HCT116 (cell line): ENCODE data around the gene WNK4. TPM values are rescaled to one million over a fixed set of nuclear protein-coding genes. Genes with fewer than 3 reads are reported as not detected.
A peak's percentile ranks its signal among the peaks of the same experiment; 100 is the strongest.

Experiments used
- ATAC-seq: fragments of 200-7000 bp; cut with Tn5 transposase; 2 replicates; pipeline ENCODE4 v1.9.1; 2020; ENCODE audit warnings: mild to moderate bottlenecking, moderate library complexity
- BruUV-seq: library from RNA; stranded (reverse); fragments of 400-500 nt; replicated peaks from 2 replicates; lab custom pipeline; 2021; lab: Mats Ljungman, UMichigan
- CTCF ChIA-PET: fragments of 300-600 bp; sonication (Branson Sonifier 250); formaldehyde crosslinking; loops from one replicate; lab custom pipeline; 2021; ENCODE audit warnings: antibody characterized with exemption; lab: Charles Lee
- POLR2A ChIA-PET: fragments of 300-600, 350-600 bp; sonication (Branson Sonifier 250); formaldehyde crosslinking; loops from one replicate; lab custom pipeline; 2021; ENCODE audit warnings: antibody characterized with exemption; lab: Charles Lee
- RAD21 ChIA-PET, 2 experiments: fragments of 300-600 bp; sonication (Branson Sonifier 250); formaldehyde crosslinking; loops; one replicate each; lab custom pipeline; 2023; ENCODE audit warnings: low total read pairs in 2 of 2; ENCODE audit not compliant: uncharacterized antibody in 2 of 2, unreplicated experiment in 2 of 2, low non-redundant PET in 1 of 2; lab: Charles Lee
- DNase-seq: peaks from one replicate; pipeline ENCODE4 v3.0.0-alpha.2; 2010; ENCODE audit warnings: low read depth, low spot score
- H2AFZ ChIP-seq: fragments of 200-600 bp; shearing (Covaris generic), sonication (generic); 2 replicates; pipeline ENCODE4 v1.6.1; 2017; ENCODE audit warnings: low read depth, mixed run types, mixed read lengths, antibody characterized with exemption, low read length; ENCODE audit not compliant: poor library complexity, severe bottlenecking
- H3K27ac ChIP-seq: 2 replicates; pipeline ENCODE4 v1.5.1; 2012; ENCODE audit warnings: low read depth, low read length
- H3K27me3 ChIP-seq: fragments of 200-600 bp; sonication (generic); 2 replicates; pipeline ENCODE4 v1.6.1; 2016; ENCODE audit warnings: mixed run types, low read length, mixed read lengths; ENCODE audit not compliant: insufficient read depth
- H3K36me3 ChIP-seq, 2 experiments: fragments of 200-500 bp in 1 of 2; fragments of 200-600 bp in 1 of 2; sonication (Bioruptor generic) in 1 of 2; sonication (generic) in 1 of 2; 2 replicates each; pipeline versions ENCODE4 v1.5.1 to v1.6.1; 2014 to 2016; ENCODE audit warnings: low read length in 2 of 2, inconsistent platforms in 1 of 2, mixed read lengths in 1 of 2, mixed run types in 1 of 2; ENCODE audit not compliant: insufficient read depth in 2 of 2, control insufficient read depth in 1 of 2
- H3K4me1 ChIP-seq, 2 experiments: fragments of 200-600 bp in 1 of 2; sonication (generic) in 1 of 2; 2 replicates each; pipeline versions ENCODE4 v1.5.1 to v1.6.1; 2012 to 2017; ENCODE audit warnings: low read length in 2 of 2, inconsistent platforms in 1 of 2, mild to moderate bottlenecking in 1 of 2, mixed read lengths in 1 of 2, mixed run types in 1 of 2, moderate library complexity in 1 of 2; ENCODE audit not compliant: insufficient read depth in 2 of 2, control insufficient read depth in 1 of 2
- H3K4me2 ChIP-seq: fragments of 200-600 bp; sonication (generic); 2 replicates; pipeline ENCODE4 v1.6.1; 2017; ENCODE audit warnings: mixed run types, low read length, mixed read lengths
- H3K4me3 ChIP-seq, 2 experiments: fragments of 200-600 bp in 1 of 2; sonication (generic) in 1 of 2; replicated peaks in 1 of 2; 2 replicates each; pipeline ENCODE4 v1.5.1; 2011 to 2016; ENCODE audit warnings: low read length in 2 of 2, control low read depth in 1 of 2, low read depth in 1 of 2, mild to moderate bottlenecking in 1 of 2, mixed read lengths in 1 of 2, mixed run types in 1 of 2
- H3K79me2 ChIP-seq: fragments of 200-600 bp; sonication (generic); 2 replicates; pipeline ENCODE4 v1.6.1; 2017; ENCODE audit warnings: mild to moderate bottlenecking, mixed run types, low read length, moderate library complexity, mixed read lengths; ENCODE audit not compliant: insufficient read depth
- H3K9ac ChIP-seq: fragments of 200-600 bp; sonication (generic); 2 replicates; pipeline ENCODE4 v1.6.1; 2016; ENCODE audit warnings: low read length, mixed read lengths
- H3K9me2 ChIP-seq: fragments of 200-600 bp; sonication (generic), shearing (Covaris generic); 2 replicates; pipeline ENCODE4 v1.6.1; 2017; ENCODE audit warnings: mixed run types, mild to moderate bottlenecking, moderate library complexity; ENCODE audit not compliant: insufficient read depth
- H3K9me3 ChIP-seq, 2 experiments: fragments of 200-500 bp in 1 of 2; fragments of 200-600 bp in 1 of 2; sonication (Bioruptor generic) in 1 of 2; sonication (generic) in 1 of 2; 2 replicates each; pipeline ENCODE4 v1.6.1; 2014 to 2017; ENCODE audit warnings: low read length in 2 of 2, mixed read lengths in 2 of 2, inconsistent platforms in 1 of 2, low read depth in 1 of 2, mild to moderate bottlenecking in 1 of 2, mixed run types in 1 of 2, moderate library complexity in 1 of 2; ENCODE audit not compliant: control insufficient read depth in 1 of 2, insufficient read depth in 1 of 2
- H4K20me1 ChIP-seq: fragments of 200-600 bp; sonication (generic), shearing (Covaris generic); 2 replicates; pipeline ENCODE4 v1.6.1; 2017; ENCODE audit warnings: mixed run types, mild to moderate bottlenecking, moderate library complexity; ENCODE audit not compliant: insufficient read depth
- CBX3 ChIP-seq: IDR thresholded peaks from 2 replicates; pipeline ENCODE4 v1.6.1; 2012; ENCODE audit warnings: low read depth
- CEBPB ChIP-seq: IDR thresholded peaks from 2 replicates; pipeline ENCODE4 v1.6.1; 2012; ENCODE audit warnings: low read depth
- EGR1 ChIP-seq: IDR thresholded peaks from 2 replicates; pipeline ENCODE4 v1.6.1; 2012; ENCODE audit warnings: low read depth
- ELF1 ChIP-seq: IDR thresholded peaks from 2 replicates; pipeline ENCODE4 v1.6.1; 2012; ENCODE audit warnings: low read depth, borderline replicate concordance
- EZH2 ChIP-seq: fragments of 200-600 bp; sonication (generic); IDR thresholded peaks from 2 replicates; pipeline ENCODE4 v1.6.1; 2017; ENCODE audit warnings: antibody characterized with exemption, mixed run types
- EZH2phosphoT487 ChIP-seq: fragments of 200-600 bp; IDR thresholded peaks from 2 replicates; pipeline ENCODE4 v1.6.1; 2018; ENCODE audit warnings: antibody characterized with exemption, borderline replicate concordance
- FOSL1 ChIP-seq: IDR thresholded peaks from 2 replicates; pipeline ENCODE4 v1.6.1; 2012; ENCODE audit warnings: low read depth
- JUND ChIP-seq: IDR thresholded peaks from 2 replicates; pipeline ENCODE4 v1.6.1; 2012
- POLR2A ChIP-seq: IDR thresholded peaks from 2 replicates; pipeline ENCODE4 v1.7.0; 2011; ENCODE audit warnings: borderline replicate concordance; ENCODE audit not compliant: insufficient read depth, insufficient read length; ENCODE audit errors: extremely low read depth
- POLR2AphosphoS5 ChIP-seq: IDR thresholded peaks from 2 replicates; pipeline ENCODE4 v1.6.1; 2011; ENCODE audit warnings: mild to moderate bottlenecking, low read depth, low read length, moderate library complexity
- RAD21 ChIP-seq: IDR thresholded peaks from 2 replicates; pipeline ENCODE4 v1.6.1; 2012; ENCODE audit warnings: low read depth, mild to moderate bottlenecking
- SIN3A ChIP-seq: IDR thresholded peaks from 2 replicates; pipeline ENCODE4 v1.6.1; 2012; ENCODE audit warnings: low read depth
- SP1 ChIP-seq: IDR thresholded peaks from 2 replicates; pipeline ENCODE4 v1.6.1; 2012; ENCODE audit warnings: low read depth
- SRF ChIP-seq: IDR thresholded peaks from 2 replicates; pipeline ENCODE4 v1.6.1; 2012; ENCODE audit warnings: low read depth
- TCF7L2 ChIP-seq: IDR thresholded peaks from 2 replicates; pipeline ENCODE4 v1.7.0; 2011; ENCODE audit warnings: borderline replicate concordance, inconsistent platforms; ENCODE audit not compliant: insufficient read depth, insufficient read length; ENCODE audit errors: extremely low read depth
- YY1 ChIP-seq: IDR thresholded peaks from 2 replicates; pipeline ENCODE4 v1.6.1; 2011; ENCODE audit warnings: low read length, low read depth, moderate library complexity, mild to moderate bottlenecking; ENCODE audit not compliant: insufficient replicate concordance; ENCODE audit errors: extremely low read depth
- ZFX ChIP-seq: fragments of 450-650 bp; IDR thresholded peaks from 2 replicates; pipeline ENCODE4 v1.6.1; 2017
- ZNF274 ChIP-seq: fragments of 200-500 bp; sonication (Bioruptor generic); IDR thresholded peaks from 2 replicates; pipeline ENCODE4 v1.6.1; 2014; ENCODE audit warnings: mild to moderate bottlenecking, low read depth, low read length, inconsistent platforms
- intact Hi-C: fragments of 100-400 bp; cut with micrococcal nuclease; formaldehyde crosslinking; loops from 2 replicates; pipeline ENCODE4 v1.10.0; 2022
- total RNA-seq: library from RNA; stranded (reverse); gene quantifications from one replicate; pipeline ENCODE4 v1.2.1, GENCODE V29; 2021; ENCODE audit not compliant: unreplicated experiment
- TF ChIP-seq, protein P1 (sequence below): IDR thresholded peaks from 2 replicates; pipeline ENCODE4 v1.6.1; 2012
- TF ChIP-seq, protein P2 (sequence below): IDR thresholded peaks from 2 replicates; pipeline ENCODE4 v1.6.1; 2012
- TF ChIP-seq, protein P3 (sequence below): IDR thresholded peaks from 2 replicates; pipeline ENCODE4 v1.6.1; 2012; ENCODE audit warnings: low read depth
- TF ChIP-seq, protein P4 (sequence below): IDR thresholded peaks from 2 replicates; pipeline ENCODE4 v1.6.1; 2011; ENCODE audit warnings: mild to moderate bottlenecking, low read length, moderate library complexity; ENCODE audit not compliant: insufficient replicate concordance; ENCODE audit errors: extremely low read depth

Gene WNK4
- total RNA-seq, 1 experiment from 2014 or later = 4.5 TPM

DNA sequence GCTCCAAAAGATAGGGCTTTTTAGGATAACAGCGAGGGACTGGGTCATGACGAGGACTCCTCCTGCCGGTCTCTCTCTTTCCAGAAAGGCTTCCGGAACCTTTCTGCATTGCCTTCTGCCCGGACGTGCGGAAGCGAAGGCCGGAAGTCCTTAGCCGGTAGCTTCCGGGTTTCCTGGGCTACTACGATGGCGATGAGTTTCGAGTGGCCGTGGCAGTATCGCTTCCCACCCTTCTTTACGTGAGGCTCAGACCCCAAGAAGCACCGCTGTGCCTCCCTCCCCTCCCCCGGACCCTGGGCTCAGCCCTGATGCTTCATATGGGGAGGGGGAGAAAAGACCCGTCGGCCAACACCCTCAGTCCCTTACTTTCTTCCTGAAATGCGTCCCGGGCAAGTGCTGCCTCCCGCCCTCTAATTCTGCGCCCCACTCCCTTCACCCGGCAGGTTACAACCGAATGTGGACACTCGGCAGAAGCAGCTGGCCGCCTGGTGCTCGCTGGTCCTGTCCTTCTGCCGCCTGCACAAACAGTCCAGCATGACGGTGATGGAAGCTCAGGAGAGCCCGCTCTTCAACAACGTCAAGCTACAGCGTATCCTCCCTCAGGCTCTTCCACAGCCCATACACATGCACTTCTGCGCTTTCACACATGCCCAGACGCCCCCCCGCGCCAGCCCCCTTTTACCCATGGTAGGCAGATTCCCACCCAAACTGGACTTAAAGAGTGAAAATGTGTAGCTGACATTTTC is 6.9 kb upstream of the WNK4 start, which contains the start of gene VPS25:
Gene VPS25 (plus strand): TSS at position 160 of the 746 bp plus-strand sequence. CDS start 27 bp downstream, at position 187.
- Histone ChIP-seq H3K36me3 (peaks cover under 1 to 14% of the 10 kb centered on the region in 2 experiments), H3K9ac (peak within 1 kb of the TSS; percentile 82), H3K4me3 (peak within 1 kb of the TSS; percentile 85 to 99), H3K4me1 (peaks cover 8 to 12% of the 10 kb centered on the region in 2 experiments; a peak in 2 of 4 replicates), H2AFZ (peak within 1 kb of the TSS; percentile 72), H4K20me1 (no peaks in the 10 kb centered on the region), H3K27me3 (no peaks in the 10 kb centered on the region), H3K27ac (peak within 1 kb of the TSS; percentile 65), H3K9me3 (no peaks in the 10 kb centered on the region), H3K4me2 (peak within 1 kb of the TSS; percentile 74), H3K79me2 (peaks cover 19% of the 10 kb centered on the region), H3K9me2 (no peaks in the 10 kb centered on the region)
- ChIA-PET CTCF (interaction anchor here (0.6 to 3.6 kb wide), 2 partner anchors 10 to 178 kb away, joined by 3 to 24 read pairs; no protein-coding TSS in a partner anchor), POLR2A (interaction anchor here (0.6 to 1.6 kb wide), 4 partner anchors 10 to 196 kb away, joined by 3 to 5 read pairs (median 4); partner anchors contain the start of gene PSMC3IP), RAD21 (no interaction called here)
- DNase-seq = peak; percentile 75
- peak; percentile 94 for ATAC-seq
- intact Hi-C loops = no loop called here
- BruUV-seq = TSS peak; percentile 75
- TF ChIP-seq ZFX (no peak), CBX3 (peak; percentile 87), RAD21 (no peak), POLR2AphosphoS5 (peak; percentile 97), ZNF274 (no peak), SRF (peak; percentile 88), EZH2 (no peak), EZH2phosphoT487 (no peak), POLR2A (peak; percentile 92), YY1 (peak; percentile 87), CEBPB (no peak), FOSL1 (peak; percentile 13; the same call in 1 of the 2 replicates), TCF7L2 (no peak), ELF1 (peak; percentile 83; the same call in 1 of the 2 replicates), SIN3A (peak; percentile 87), JUND (peak; percentile 18; the same call in 1 of the 2 replicates), EGR1 (0 out of 2 replicates have a peak, but pooled peaks have one; percentile 34), SP1 (peak; percentile 45; the same call in 1 of the 2 replicates)
- TF ChIP-seq, protein P1, sequence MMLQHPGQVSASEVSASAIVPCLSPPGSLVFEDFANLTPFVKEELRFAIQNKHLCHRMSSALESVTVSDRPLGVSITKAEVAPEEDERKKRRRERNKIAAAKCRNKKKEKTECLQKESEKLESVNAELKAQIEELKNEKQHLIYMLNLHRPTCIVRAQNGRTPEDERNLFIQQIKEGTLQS = no peak
- TF ChIP-seq, protein P2, sequence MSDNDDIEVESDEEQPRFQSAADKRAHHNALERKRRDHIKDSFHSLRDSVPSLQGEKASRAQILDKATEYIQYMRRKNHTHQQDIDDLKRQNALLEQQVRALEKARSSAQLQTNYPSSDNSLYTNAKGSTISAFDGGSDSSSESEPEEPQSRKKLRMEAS = peak; percentile 68
- TF ChIP-seq, protein P3, sequence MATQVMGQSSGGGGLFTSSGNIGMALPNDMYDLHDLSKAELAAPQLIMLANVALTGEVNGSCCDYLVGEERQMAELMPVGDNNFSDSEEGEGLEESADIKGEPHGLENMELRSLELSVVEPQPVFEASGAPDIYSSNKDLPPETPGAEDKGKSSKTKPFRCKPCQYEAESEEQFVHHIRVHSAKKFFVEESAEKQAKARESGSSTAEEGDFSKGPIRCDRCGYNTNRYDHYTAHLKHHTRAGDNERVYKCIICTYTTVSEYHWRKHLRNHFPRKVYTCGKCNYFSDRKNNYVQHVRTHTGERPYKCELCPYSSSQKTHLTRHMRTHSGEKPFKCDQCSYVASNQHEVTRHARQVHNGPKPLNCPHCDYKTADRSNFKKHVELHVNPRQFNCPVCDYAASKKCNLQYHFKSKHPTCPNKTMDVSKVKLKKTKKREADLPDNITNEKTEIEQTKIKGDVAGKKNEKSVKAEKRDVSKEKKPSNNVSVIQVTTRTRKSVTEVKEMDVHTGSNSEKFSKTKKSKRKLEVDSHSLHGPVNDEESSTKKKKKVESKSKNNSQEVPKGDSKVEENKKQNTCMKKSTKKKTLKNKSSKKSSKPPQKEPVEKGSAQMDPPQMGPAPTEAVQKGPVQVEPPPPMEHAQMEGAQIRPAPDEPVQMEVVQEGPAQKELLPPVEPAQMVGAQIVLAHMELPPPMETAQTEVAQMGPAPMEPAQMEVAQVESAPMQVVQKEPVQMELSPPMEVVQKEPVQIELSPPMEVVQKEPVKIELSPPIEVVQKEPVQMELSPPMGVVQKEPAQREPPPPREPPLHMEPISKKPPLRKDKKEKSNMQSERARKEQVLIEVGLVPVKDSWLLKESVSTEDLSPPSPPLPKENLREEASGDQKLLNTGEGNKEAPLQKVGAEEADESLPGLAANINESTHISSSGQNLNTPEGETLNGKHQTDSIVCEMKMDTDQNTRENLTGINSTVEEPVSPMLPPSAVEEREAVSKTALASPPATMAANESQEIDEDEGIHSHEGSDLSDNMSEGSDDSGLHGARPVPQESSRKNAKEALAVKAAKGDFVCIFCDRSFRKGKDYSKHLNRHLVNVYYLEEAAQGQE = no peak
- TF ChIP-seq, protein P4, sequence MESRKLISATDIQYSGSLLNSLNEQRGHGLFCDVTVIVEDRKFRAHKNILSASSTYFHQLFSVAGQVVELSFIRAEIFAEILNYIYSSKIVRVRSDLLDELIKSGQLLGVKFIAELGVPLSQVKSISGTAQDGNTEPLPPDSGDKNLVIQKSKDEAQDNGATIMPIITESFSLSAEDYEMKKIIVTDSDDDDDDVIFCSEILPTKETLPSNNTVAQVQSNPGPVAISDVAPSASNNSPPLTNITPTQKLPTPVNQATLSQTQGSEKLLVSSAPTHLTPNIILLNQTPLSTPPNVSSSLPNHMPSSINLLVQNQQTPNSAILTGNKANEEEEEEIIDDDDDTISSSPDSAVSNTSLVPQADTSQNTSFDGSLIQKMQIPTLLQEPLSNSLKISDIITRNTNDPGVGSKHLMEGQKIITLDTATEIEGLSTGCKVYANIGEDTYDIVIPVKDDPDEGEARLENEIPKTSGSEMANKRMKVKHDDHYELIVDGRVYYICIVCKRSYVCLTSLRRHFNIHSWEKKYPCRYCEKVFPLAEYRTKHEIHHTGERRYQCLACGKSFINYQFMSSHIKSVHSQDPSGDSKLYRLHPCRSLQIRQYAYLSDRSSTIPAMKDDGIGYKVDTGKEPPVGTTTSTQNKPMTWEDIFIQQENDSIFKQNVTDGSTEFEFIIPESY = peak; percentile 72
